Measurements from ENCODE around the gene SOWAHB.

The SOWAHB gene

GRCh38 chr4:76851375-76851774, 46.6 kb downstream of the SOWAHB start:
- DNase-seq (ENCODE audit: low spot score), result no peak

DNA sequence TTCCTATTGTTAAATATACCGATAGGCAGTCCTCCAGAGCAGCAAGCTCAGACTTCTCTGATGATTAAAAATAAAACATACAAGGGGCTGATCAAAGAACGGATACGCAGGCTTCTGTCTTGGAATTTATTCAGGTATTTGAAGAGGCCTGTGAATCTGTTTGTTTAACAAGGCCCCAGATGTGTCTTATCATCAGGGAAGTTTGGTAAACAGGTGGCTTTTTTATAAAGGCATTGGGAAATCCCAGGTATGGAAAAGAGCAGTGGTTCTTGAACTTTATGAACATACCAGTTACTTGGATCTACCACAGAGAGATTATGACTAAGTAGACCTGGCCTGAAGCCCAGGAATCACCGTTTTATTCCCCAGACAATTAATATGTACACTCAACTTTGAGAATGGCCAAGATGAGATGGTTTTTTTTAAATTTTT, 47.9 kb downstream of the SOWAHB start:
- DNase-seq (ENCODE audit: low spot score), result no peak
